NOMO-1 treated with DMSO at 0.1 percent for 48 hours (cell line): ENCODE measurements around the gene ZBTB11.
"Not testable (repeated sequence)": the region's sequence is repeated elsewhere in the genome, so short reads cannot be mapped to it uniquely, and the experiment has no call there.

Source experiments
- DNase-seq: peaks from one replicate; lab custom pipeline; 2025; ENCODE audit not compliant: unreplicated experiment; lab: John Stamatoyannopoulos, UW

The ZBTB11 gene

GRCh38 chr3:101643861-101644613 is 32.9 kb downstream of the ZBTB11 start:
- peak; percentile 76 for DNase-seq

- no peak for DNase-seq
Observed at GRCh38 chr3:101643009-101643844, 33.7 kb downstream of the ZBTB11 start.

GRCh38 chr3:101642441-101642840 is 34.5 kb downstream of the ZBTB11 start:
- DNase-seq = no peak

DNA sequence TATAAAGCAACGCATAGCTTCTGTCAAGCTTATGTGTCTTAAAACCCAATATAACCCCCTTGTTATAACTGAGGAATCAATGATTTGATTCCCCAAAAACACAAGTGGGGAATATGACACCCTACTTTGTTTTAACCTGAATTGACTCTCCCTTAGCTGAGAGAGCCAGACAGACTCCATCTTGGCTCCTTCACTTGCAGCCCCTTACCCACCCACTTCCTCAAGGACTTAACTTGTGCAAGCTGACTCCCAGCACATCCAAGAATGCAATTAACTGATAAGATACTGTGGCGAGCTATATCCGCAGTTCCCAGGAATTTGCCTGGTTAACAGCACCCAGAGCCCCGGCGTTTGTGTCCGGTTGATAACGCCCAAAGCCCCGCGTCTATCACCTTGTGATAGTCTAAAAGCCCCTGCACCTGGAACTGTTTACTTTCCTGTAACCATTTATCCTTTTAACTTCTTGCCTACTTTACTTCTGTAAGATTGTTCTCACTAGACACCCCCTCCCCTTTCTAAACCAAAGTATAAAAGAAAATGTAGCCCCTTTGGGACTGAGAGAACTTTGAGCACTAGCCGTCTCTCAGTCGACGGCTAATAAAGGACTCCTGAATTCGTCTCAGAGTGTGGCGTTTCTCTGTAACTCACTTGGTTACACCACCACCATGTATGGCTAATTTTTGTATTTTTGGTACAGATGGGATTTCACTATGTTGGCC is 35.4 kb downstream of the ZBTB11 start:
- DNase-seq = not testable (repeated sequence)

- DNase-seq = no peak
Observed at GRCh38 chr3:101640256-101640655, 36.7 kb downstream of the ZBTB11 start.

DNA sequence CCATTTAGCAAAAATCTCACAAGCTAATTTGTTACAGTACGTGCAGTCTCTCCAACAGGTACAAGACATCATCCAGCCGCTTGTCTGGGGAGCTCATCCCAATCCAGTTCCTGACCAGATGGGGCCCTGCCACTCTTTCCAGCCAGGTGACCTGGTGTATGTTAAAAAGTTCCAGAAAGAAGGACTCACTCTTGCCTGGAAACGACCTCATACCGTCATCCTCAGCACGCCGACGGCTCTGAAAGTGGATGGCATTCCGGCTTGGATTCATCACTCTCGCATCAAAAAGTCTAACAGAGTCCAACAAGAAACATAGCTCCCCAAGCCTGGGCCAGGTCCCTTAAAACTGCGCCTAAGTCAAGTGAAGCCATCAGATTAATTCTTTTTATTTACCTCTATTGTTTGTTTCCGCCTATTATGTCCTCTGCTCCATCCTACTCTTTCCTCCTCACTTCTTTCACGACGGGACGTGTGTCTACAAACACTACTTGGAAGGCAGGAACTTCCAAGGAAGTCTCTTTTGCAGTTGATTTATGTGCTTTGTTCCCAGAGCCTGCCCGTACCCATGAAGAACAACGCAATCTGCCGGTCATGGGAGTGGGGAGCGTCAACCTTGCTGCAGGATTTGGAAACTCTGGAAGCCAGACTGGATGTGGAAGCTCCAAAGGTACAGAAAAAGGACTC is 37.5 kb downstream of the ZBTB11 start:
- DNase-seq = no peak

DNA sequence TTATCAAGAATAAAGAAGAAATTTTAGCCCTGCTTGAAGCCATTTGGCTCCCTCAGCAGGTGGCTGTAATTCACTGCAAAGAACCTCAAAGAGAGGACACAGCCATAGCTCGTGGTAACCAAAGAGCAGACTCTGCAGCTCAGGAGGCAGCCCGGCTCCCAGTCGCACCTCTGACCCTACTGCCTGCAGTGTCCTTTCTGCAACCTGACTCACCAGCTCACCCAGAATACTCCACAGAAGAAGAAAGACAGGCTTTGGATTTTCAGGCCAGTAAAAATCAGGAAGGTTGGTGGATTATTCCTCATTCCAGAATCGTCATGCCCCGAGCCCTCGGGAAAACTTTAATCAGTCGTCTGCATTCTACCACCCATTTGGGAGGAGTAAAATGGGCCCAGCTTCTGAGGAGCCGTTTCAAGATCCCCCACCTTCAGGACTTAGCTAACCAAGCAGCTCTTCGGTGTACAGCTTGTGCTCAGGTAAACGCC is 38.6 kb downstream of the ZBTB11 start:
- no peak for DNase-seq

- DNase-seq = no peak
Observed at GRCh38 chr3:101637451-101637850, 39.5 kb downstream of the ZBTB11 start.

- peak; percentile 69 for DNase-seq
Observed at GRCh38 chr3:101635954-101636798, 40.8 kb downstream of the ZBTB11 start.

DNA sequence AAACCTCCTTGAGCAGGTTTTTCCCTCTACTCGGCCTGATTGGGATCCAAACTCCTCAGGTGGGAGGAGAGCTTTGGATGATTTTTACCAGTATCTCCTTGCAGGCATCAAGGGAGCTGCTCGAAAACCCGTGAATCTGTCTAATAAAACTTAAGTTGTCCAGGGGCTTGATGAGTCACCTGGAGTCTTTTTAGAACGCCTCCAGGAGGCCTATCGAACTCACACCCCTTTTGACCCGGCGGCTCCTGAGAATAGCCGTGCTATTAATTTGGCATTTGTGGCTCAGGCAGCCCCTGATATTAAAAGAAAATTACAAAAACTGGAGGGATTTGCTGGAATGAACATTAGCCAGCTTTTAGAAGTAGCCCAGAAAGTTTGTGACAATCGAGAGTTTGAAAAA is 41.6 kb downstream of the ZBTB11 start:
- DNase-seq = no peak

- DNase-seq = no peak
Observed at GRCh38 chr3:101634591-101635196, 42.2 kb downstream of the ZBTB11 start.

DNA sequence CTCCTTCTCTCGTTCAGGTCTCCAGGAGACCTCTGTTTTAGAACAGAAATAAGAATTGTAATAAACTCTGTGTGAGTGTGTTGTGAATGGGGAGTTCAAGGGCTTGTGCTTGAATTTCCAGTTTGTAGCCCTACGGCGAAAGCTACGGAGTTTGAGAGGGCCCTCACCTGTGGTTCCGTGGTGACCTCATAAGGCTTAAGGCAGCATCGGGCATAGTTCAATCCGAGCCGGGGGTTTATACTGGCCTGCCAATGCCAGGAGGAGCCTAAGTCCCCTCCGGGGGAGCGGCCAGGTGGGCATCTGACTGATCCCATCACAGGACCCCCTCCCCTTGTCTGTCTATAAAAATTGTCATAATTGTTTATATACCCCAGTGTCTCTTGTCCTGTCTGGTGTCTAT is 43.7 kb downstream of the ZBTB11 start:
- no peak for DNase-seq

- no peak for DNase-seq
Observed at GRCh38 chr3:101632586-101632985, 44.3 kb downstream of the ZBTB11 start.

DNA sequence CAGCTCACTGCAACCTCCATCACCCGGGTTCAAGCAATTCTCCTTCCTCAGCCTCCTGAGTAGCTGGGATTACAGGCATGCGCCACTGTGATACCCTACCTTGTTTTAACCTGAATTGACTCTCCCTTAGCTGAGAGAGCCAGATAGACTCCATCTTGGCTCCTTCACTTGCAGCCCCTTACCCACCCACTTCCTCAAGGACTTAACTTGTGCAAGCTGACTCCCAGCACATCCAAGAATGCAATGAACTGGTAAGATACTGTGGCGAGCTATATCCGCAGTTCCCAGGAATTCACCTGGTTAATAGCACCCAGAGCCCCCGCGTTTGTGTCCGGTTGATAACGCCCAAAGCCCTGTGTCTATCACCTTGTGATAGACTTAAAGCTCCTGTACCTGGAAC is 45.0 kb downstream of the ZBTB11 start:
- DNase-seq = not testable (repeated sequence)

DNA sequence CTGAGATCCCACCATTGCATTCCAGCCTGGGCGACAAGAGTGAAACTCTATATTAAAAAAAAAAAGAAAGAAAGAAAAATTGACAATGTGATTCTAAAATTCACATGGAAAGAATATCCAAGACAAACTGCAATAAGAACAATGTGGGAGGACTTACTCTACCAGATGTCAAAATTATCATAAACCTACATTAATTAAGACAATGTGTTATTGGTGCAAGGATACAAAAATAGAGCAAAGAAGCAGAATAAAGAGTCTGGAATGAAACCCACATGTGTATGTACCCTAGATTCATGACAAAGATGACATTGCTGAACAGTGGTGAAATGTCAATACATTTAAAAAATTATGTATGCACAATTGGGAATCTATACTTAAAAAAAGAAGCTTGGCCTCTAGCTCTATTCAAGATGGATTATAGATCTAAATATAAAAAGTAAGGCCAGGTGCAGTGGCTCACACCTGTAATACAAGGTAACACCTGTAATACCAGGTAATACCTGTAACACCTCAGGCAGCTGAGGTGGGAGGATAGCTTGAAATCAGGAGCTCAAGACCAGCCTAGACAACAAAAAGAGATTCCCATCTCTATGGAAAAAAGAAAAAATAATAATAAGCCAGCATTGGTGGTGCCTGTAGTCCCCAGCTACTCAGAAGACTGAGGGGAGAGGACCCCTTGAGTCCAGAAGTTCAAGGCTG is 45.7 kb downstream of the ZBTB11 start:
- no peak for DNase-seq

DNA sequence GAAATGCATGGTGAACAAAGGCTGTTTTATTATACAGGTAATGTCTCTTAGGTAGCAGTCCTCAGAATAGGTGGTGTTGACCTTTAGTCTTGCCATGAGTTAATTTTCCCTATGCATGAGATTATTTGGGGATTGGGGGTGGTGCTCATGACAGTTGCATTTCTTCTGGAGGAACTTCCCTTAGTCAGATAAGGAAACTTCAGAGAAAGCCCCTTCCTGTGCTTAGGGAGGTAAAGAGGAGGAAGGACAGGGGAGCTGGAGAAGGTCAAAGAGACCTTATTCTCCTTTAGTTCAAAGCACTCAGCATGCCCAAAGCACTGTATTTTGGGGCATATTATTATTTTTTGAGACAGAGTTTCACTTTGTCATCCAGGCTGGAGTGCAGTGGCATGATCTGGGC is 47.7 kb downstream of the ZBTB11 start:
- DNase-seq = no peak

DNA sequence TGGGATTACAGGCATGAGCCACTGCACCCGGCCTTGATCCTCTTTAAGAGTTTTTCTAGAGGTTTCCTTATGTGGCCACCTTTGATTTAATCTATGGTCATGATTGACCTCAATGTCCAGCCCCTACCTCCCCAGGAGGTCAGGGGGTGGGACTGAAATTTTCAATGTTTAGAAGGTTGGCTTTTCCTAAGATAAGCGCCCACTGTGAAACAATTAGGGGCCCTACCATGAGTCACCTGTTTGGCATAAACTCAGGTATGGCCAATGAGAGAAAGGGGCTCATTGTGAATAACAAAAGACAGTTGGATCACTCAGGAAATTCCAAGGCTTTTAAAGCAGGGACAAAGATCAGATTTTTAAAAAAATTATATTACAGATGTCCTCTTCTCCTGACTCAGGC is 51.1 kb downstream of the ZBTB11 start:
- DNase-seq = no peak

- DNase-seq = no peak
Observed at GRCh38 chr3:101624857-101625256, 52.1 kb downstream of the ZBTB11 start.

DNA sequence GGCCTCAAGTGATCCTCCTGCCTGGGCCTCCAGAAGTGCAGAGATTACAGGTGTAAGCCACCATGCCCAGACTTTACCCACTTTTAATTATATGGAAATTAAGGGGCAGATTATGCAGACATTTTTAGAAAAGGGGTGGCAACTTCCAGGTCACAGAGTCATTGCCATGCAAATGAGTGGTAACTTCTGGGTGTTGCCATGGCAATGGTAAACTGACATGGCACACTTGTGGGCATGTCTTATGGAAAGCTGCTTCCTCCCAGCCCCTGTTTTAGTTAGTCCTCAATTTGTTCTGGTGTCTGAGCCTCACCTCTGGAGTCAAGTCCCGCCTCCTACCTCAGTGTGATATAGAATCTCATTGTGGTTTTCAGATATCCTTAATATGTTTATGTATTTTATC is 53.3 kb downstream of the ZBTB11 start:
- DNase-seq = no peak
